ENCODE measurements around the gene CMPK2. TPM values are rescaled to one million over a fixed set of nuclear protein-coding genes. Genes with fewer than 3 reads are reported as not detected.

Gene CMPK2
- total RNA-seq, 4 donors from 2014 or later, result 4.9 to 22.9 (median 11.8) TPM

DNA sequence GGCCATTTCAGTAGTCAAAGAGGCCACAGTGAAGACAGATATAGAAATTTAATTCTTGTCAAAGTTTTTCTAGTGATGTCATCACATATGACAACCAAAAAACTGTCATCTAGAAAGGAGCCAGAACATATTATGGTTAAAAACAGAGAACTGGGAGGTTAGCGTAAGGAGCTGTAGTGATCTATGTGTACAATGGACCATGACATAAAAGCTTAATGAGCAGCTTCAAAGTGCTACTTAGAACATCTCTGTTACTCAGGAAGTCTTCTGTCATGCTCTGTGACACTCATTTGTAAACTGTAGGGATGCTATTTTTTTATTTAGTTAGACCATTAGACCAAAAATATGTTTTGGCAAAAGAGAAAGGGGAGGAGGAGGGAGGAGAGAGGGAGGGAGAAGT, 57.3 kb downstream of the CMPK2 start:
- DNase-seq, result no peak
- intact Hi-C loops (cut with DNase I; ENCODE audit: low total_unique reads) (no loop called here), in situ Hi-C loops (cut with MboI; ENCODE audit: low pct_ligation_motif_present in 1 of 4, low pct_unique_long_range_greater_than_20kb in 1 of 4, low sequenced_read_pairs in 3 of 4) (no loop called here)
- no peaks in the 10 kb centered on the region for H3K9me3 ChIP-seq
- no peak overlapping the region for H3K4me3 ChIP-seq
- no peaks in the 10 kb centered on the region for H3K27me3 ChIP-seq
- no peak overlapping the region for H3K27ac ChIP-seq
- no peaks in the 10 kb centered on the region for H3K36me3 ChIP-seq
- WGBS, 2 donors (ENCODE audit: low coverage in 1 of 2), result 65 to 92% methylated on average over 1 of the region's 1 CpG
- TF ChIP-seq POLR2A (IDR thresholded peaks at IDR 0.05) (no peak), EP300 (IDR thresholded peaks at IDR 0.05; ENCODE audit: low read depth) (no peak), POLR2AphosphoS5 (IDR thresholded peaks at IDR 0.05) (no peak)
- TF ChIP-seq, protein P1, sequence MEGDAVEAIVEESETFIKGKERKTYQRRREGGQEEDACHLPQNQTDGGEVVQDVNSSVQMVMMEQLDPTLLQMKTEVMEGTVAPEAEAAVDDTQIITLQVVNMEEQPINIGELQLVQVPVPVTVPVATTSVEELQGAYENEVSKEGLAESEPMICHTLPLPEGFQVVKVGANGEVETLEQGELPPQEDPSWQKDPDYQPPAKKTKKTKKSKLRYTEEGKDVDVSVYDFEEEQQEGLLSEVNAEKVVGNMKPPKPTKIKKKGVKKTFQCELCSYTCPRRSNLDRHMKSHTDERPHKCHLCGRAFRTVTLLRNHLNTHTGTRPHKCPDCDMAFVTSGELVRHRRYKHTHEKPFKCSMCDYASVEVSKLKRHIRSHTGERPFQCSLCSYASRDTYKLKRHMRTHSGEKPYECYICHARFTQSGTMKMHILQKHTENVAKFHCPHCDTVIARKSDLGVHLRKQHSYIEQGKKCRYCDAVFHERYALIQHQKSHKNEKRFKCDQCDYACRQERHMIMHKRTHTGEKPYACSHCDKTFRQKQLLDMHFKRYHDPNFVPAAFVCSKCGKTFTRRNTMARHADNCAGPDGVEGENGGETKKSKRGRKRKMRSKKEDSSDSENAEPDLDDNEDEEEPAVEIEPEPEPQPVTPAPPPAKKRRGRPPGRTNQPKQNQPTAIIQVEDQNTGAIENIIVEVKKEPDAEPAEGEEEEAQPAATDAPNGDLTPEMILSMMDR (IDR thresholded peaks at IDR 0.05), result no peak
- H3K4me1 ChIP-seq, result no peaks in the 10 kb centered on the region

DNA sequence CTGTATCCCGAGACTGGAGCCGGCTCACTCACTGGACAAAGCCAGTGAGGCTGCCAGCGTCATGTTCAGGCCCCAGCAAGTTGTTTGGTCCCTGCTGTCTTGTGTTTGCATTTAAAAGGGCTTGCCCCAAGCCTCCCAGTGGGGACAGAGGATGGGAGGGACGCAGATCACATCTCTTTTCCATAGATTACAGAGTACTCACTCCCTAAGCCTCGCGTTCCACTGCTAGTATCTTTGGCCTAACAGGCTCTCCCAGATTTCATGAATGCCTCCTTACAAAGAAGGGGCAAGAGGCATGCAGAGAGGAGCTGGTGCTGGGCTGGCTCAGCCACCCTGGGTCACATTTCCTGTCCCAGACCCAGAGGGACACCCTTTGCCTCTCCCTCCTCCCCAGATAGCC, 59.1 kb downstream of the CMPK2 start:
- H3K36me3 ChIP-seq, result no peaks in the 10 kb centered on the region
- H3K9me3 ChIP-seq, result no peaks in the 10 kb centered on the region
- in situ Hi-C loops (cut with MboI; ENCODE audit: low pct_ligation_motif_present in 1 of 4, low pct_unique_long_range_greater_than_20kb in 1 of 4, low sequenced_read_pairs in 3 of 4), result no loop called here
- WGBS, 2 donors (ENCODE audit: low coverage in 1 of 2), result 20 to 60% methylated on average over 1 to 6 of the region's 6 CpGs
- intact Hi-C loops (cut with DNase I; ENCODE audit: low total_unique reads), result no loop called here
- H3K27me3 ChIP-seq, result no peaks in the 10 kb centered on the region
- no peaks in the 10 kb centered on the region for H3K4me1 ChIP-seq
- H3K27ac ChIP-seq, result no peak overlapping the region
- TF ChIP-seq POLR2A (IDR thresholded peaks at IDR 0.05) (no peak), EP300 (IDR thresholded peaks at IDR 0.05; ENCODE audit: low read depth) (no peak), POLR2AphosphoS5 (IDR thresholded peaks at IDR 0.05) (no peak)
- TF ChIP-seq, protein P1 (IDR thresholded peaks at IDR 0.05), result no peak
- DNase-seq, result no peak
- H3K4me3 ChIP-seq, result no peak overlapping the region

DNA sequence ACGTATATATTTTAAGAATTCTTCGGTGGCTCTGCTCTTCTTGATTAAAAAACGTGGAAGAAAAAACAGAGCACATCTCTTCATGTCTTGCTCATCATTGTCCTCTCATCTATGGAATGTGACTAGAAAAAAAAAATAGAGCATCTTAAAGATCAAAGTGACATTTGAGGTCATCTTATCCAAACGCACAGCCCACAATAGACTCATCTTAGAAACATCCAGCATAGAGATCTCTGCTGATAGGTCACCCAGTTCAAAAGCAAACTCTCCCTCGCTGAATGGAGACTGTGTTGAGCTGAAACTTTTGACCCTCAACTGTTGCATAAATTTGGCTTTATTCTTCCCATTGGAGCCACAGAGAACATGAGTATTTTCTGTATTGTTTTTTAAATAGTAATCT, 65.2 kb downstream of the CMPK2 start:
- Histone ChIP-seq H3K4me1 (no peaks in the 10 kb centered on the region), H3K36me3 (no peaks in the 10 kb centered on the region), H3K27me3 (no peaks in the 10 kb centered on the region), H3K27ac (no peak overlapping the region), H3K9me3 (no peaks in the 10 kb centered on the region), H3K4me3 (no peak overlapping the region)
- WGBS, 2 donors (ENCODE audit: low coverage in 1 of 2), result 60 to 67% methylated on average over 5 of the region's 5 CpGs
- DNase-seq, result no peak
- TF ChIP-seq EP300 (IDR thresholded peaks at IDR 0.05; ENCODE audit: low read depth) (no peak), POLR2A (IDR thresholded peaks at IDR 0.05) (no peak), POLR2AphosphoS5 (IDR thresholded peaks at IDR 0.05) (no peak)
- TF ChIP-seq, protein P1 (IDR thresholded peaks at IDR 0.05), result no peak
- in situ Hi-C loops (cut with MboI; ENCODE audit: low pct_ligation_motif_present in 1 of 4, low pct_unique_long_range_greater_than_20kb in 1 of 4, low sequenced_read_pairs in 3 of 4), result no loop called here
- intact Hi-C loops (cut with DNase I; ENCODE audit: low total_unique reads), result no loop called here

Other genes starting within 250 kb of the CMPK2 start
- 1 to 10 TPM in 3 of 4 donors, not detected in 1; 4.2 to 7.1 (median 5.4) TPM for gene RSAD2, start 11.9 kb upstream of the CMPK2 start, total RNA-seq
- gene RNF144A, start 51.5 kb upstream of the CMPK2 start, total RNA-seq, result 100 to 1,000 TPM in 2 of 4 donors, 10 to 100 TPM in 2; 24.0 to 145 (median 83.0) TPM